ENCODE results near the gene SLC22A3.
"Not testable (repeated sequence)": the region's sequence is repeated elsewhere in the genome, so short reads cannot be mapped to it uniquely, and the experiment has no call there.

SLC22A3 gene

GRCh38 chr6:160375561-160375949, 27.4 kb downstream of the SLC22A3 start:
- DNase-seq = no peak

- no peak for DNase-seq
Measured at GRCh38 chr6:160376445-160376844, 28.3 kb downstream of the SLC22A3 start.

GRCh38 chr6:160378218-160378617, 30.0 kb downstream of the SLC22A3 start:
- DNase-seq = no peak

GRCh38 chr6:160378882-160379281, 30.7 kb downstream of the SLC22A3 start:
- DNase-seq = peak in 1 of 2 experiments; percentile 27

GRCh38 chr6:160379466-160379865, 31.3 kb downstream of the SLC22A3 start:
- DNase-seq = no peak

GRCh38 chr6:160382946-160383345, 34.8 kb downstream of the SLC22A3 start:
- no peak for DNase-seq

- DNase-seq = no peak
Measured at GRCh38 chr6:160386869-160387530, 38.8 kb downstream of the SLC22A3 start.

GRCh38 chr6:160387916-160388643, 39.9 kb downstream of the SLC22A3 start:
- DNase-seq = no peak

GRCh38 chr6:160388922-160389321, 40.7 kb downstream of the SLC22A3 start:
- DNase-seq = no peak

GRCh38 chr6:160391419-160392116, 43.4 kb downstream of the SLC22A3 start:
- DNase-seq = peak in 1 of 2 experiments; percentile 5

GRCh38 chr6:160393442-160393841, 45.3 kb downstream of the SLC22A3 start:
- DNase-seq = not testable (repeated sequence)

- no peak for DNase-seq
Measured at GRCh38 chr6:160393891-160394653, 45.9 kb downstream of the SLC22A3 start.

- no peak for DNase-seq
Measured at GRCh38 chr6:160394654-160395035, 46.5 kb downstream of the SLC22A3 start.

- DNase-seq = no peak
Measured at GRCh38 chr6:160395187-160395586, 47.0 kb downstream of the SLC22A3 start.

GRCh38 chr6:160396292-160396691, 48.1 kb downstream of the SLC22A3 start:
- DNase-seq = no peak

- no peak for DNase-seq
Measured at GRCh38 chr6:160398674-160399271, 50.6 kb downstream of the SLC22A3 start.

GRCh38 chr6:160400446-160400845, 52.3 kb downstream of the SLC22A3 start:
- no peak for DNase-seq

GRCh38 chr6:160408528-160408927, 60.4 kb downstream of the SLC22A3 start:
- no peak for DNase-seq

- no peak for DNase-seq
Measured at GRCh38 chr6:160412993-160413392, 64.8 kb downstream of the SLC22A3 start.

GRCh38 chr6:160417146-160417545, 69.0 kb downstream of the SLC22A3 start:
- DNase-seq = no peak

GRCh38 chr6:160417550-160417949, 69.4 kb downstream of the SLC22A3 start:
- no peak for DNase-seq

GRCh38 chr6:160418370-160418769, 70.2 kb downstream of the SLC22A3 start:
- DNase-seq = no peak

- no peak for DNase-seq
Measured at GRCh38 chr6:160419488-160419887, 71.3 kb downstream of the SLC22A3 start.

Measured in NCI-H446 (cell line).